HEK293 (cell line): ENCODE data around the gene VEGFB.

Experiments used
- CTCF ChIP-seq: fragments of 450-650 bp; formaldehyde crosslinking; IDR thresholded peaks from 2 replicates; pipeline ENCODE4 v1.5.1; 2016; ENCODE audit warnings: missing biosample characterization, missing genetic modification characterization
- IKZF3 ChIP-seq: fragments of 450-650 bp; IDR thresholded peaks from 2 replicates; pipeline ENCODE4 v1.5.0; 2018; ENCODE audit warnings: missing biosample characterization, mild to moderate bottlenecking, missing genetic modification characterization, moderate library complexity
- MZF1 ChIP-seq: fragments of 450-650 bp; formaldehyde crosslinking; IDR thresholded peaks from 2 replicates; pipeline ENCODE4 v1.5.1; 2017; ENCODE audit warnings: missing biosample characterization, missing genetic modification characterization, borderline replicate concordance
- PRDM10 ChIP-seq: fragments of 450-650 bp; formaldehyde crosslinking; IDR thresholded peaks from 2 replicates; pipeline ENCODE4 v1.5.1; 2016; ENCODE audit warnings: missing biosample characterization, missing genetic modification characterization
- SP3 ChIP-seq: fragments of 450-650 bp; formaldehyde crosslinking; IDR thresholded peaks from 2 replicates; pipeline ENCODE4 v1.5.1; 2016; ENCODE audit warnings: missing biosample characterization, missing genetic modification characterization
- ZNF24 ChIP-seq: fragments of 450-650 bp; formaldehyde crosslinking; IDR thresholded peaks from 2 replicates; pipeline ENCODE4 v1.5.1; 2016; ENCODE audit warnings: missing biosample characterization, missing genetic modification characterization
- ZNF341 ChIP-seq: fragments of 450-650 bp; formaldehyde crosslinking; IDR thresholded peaks from 2 replicates; pipeline ENCODE4; 2016; ENCODE audit warnings: low read depth, missing biosample characterization, missing genetic modification characterization
- ZNF433 ChIP-seq: fragments of 450-650 bp; formaldehyde crosslinking; IDR thresholded peaks from 2 replicates; pipeline ENCODE4 v1.5.1; 2016; ENCODE audit warnings: missing biosample characterization, missing genetic modification characterization, low read depth
- ZNF521 ChIP-seq: fragments of 450-650 bp; formaldehyde crosslinking; IDR thresholded peaks from 2 replicates; pipeline ENCODE4 v1.5.1; 2017; ENCODE audit warnings: missing biosample characterization, mild to moderate bottlenecking, missing genetic modification characterization
- ZNF747 ChIP-seq: fragments of 450-650 bp; formaldehyde crosslinking; IDR thresholded peaks from 2 replicates; pipeline ENCODE4 v1.5.1; 2016; ENCODE audit warnings: missing biosample characterization, missing genetic modification characterization
- ZSCAN18 ChIP-seq: fragments of 450-650 bp; formaldehyde crosslinking; IDR thresholded peaks from 2 replicates; pipeline ENCODE4 v1.5.1; 2016; ENCODE audit warnings: missing biosample characterization, missing genetic modification characterization

- TF ChIP-seq CTCF (tag by site-specific recombination) (no peak), ZSCAN18 (tag by site-specific recombination) (no peak), ZNF24 (no peak), ZNF341 (no peak), ZNF521 (tag by site-specific recombination) (no peak), SP3 (tag by site-specific recombination) (no peak), PRDM10 (tag by site-specific recombination) (no peak), ZNF747 (tag by site-specific recombination) (no peak), IKZF3 (tag by site-specific recombination) (no peak), ZNF433 (tag by site-specific recombination) (no peak), MZF1 (no peak)
Observed at GRCh38 chr11:64287676-64288352, 53.4 kb downstream of the VEGFB start.
